T-helper 1 cell treated with Interleukin-12 subunit alpha and Interleukin-12 subunit beta and Interleukin-4 antibody, amounts not matched to agents 30 μg/mL and 1 μg/mL, for 36 hours (primary cell): Measurements from ENCODE around the gene SPECC1L.
"Not testable (repeated sequence)": the region's sequence is repeated elsewhere in the genome, so short reads cannot be mapped to it uniquely, and the experiment has no call there.

Experiments used
- H3K27ac Mint-ChIP-seq: one replicate; pipeline ENCODE4 v1.8.0; 2021; ENCODE audit warnings: mild to moderate bottlenecking, mixed read lengths
- H3K27me3 Mint-ChIP-seq: one replicate; pipeline ENCODE4 v1.8.0; 2021; ENCODE audit warnings: low read depth, mixed read lengths
- H3K36me3 Mint-ChIP-seq: one replicate; pipeline ENCODE4 v1.8.0; 2021; ENCODE audit warnings: low read depth, mixed read lengths
- H3K4me1 Mint-ChIP-seq: one replicate; pipeline ENCODE4 v1.8.0; 2021; ENCODE audit warnings: low read depth, mixed read lengths
- H3K4me3 Mint-ChIP-seq: one replicate; pipeline ENCODE4 v1.8.0; 2021; ENCODE audit warnings: mild to moderate bottlenecking, moderate library complexity, mixed read lengths
- H3K9me3 Mint-ChIP-seq: one replicate; pipeline ENCODE4 v1.8.0; 2021; ENCODE audit warnings: mixed read lengths

The SPECC1L gene, protein sequence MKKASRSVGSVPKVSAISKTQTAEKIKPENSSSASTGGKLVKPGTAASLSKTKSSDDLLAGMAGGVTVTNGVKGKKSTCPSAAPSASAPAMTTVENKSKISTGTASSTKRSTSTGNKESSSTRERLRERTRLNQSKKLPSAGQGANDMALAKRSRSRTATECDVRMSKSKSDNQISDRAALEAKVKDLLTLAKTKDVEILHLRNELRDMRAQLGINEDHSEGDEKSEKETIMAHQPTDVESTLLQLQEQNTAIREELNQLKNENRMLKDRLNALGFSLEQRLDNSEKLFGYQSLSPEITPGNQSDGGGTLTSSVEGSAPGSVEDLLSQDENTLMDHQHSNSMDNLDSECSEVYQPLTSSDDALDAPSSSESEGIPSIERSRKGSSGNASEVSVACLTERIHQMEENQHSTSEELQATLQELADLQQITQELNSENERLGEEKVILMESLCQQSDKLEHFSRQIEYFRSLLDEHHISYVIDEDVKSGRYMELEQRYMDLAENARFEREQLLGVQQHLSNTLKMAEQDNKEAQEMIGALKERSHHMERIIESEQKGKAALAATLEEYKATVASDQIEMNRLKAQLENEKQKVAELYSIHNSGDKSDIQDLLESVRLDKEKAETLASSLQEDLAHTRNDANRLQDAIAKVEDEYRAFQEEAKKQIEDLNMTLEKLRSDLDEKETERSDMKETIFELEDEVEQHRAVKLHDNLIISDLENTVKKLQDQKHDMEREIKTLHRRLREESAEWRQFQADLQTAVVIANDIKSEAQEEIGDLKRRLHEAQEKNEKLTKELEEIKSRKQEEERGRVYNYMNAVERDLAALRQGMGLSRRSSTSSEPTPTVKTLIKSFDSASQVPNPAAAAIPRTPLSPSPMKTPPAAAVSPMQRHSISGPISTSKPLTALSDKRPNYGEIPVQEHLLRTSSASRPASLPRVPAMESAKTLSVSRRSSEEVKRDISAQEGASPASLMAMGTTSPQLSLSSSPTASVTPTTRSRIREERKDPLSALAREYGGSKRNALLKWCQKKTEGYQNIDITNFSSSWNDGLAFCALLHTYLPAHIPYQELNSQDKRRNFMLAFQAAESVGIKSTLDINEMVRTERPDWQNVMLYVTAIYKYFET

DNA sequence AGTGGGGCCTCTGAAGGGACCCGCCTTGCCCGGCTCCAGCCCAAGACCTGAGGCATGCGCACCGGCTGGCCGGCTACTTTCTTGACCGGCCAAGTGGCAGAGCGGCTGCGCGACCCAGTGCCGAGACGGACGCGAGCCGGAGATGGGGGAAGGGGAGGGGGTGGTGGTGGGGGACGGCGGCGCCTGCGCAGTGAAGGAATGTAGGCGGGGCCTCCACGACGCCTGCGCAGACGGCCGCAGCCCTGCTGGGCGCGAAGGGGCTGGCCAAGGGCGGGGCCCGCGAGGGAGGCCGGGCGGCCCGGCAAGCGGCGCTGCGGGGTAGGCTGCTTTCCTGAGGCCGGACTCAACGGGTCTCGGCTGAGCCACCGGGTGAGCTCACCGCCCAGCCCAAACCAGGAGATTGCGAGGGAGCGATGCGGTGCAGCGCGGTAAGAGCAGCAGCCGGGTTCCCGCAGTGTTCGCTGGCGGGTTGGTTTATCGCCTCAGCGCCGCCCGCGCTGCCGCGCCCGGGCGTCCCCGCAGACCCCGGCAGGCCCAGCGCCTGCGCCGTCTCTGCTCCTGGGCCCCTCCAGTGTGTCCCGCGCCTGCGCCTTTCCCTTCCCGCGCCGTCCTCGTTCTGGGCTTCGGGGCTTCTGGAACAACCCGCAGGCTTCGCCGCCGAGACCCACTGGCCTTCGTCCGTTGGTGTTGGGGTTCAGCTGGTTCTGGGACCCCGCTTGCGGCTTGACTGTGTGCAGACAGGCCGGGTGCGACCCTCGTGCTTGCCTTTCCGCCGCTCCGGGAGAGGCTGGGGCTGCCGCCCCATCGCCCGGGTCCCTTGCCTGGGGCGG, at the start of gene SPECC1L:
SPECC1L (plus strand) TSS at position 276 of the 830 bp plus-strand sequence. CDS start 31,401 bp downstream, outside the sequence.
- Mint-ChIP-seq H3K36me3 (peaks cover 8% of the 10 kb centered on the region), H3K9me3 (no peaks in the 10 kb centered on the region), H3K4me3 (peak within 1 kb of the TSS; percentile 85), H3K4me1 (peaks cover 25% of the 10 kb centered on the region), H3K27ac (peak within 1 kb of the TSS; percentile 77), H3K27me3 (no peaks in the 10 kb centered on the region)

DNA sequence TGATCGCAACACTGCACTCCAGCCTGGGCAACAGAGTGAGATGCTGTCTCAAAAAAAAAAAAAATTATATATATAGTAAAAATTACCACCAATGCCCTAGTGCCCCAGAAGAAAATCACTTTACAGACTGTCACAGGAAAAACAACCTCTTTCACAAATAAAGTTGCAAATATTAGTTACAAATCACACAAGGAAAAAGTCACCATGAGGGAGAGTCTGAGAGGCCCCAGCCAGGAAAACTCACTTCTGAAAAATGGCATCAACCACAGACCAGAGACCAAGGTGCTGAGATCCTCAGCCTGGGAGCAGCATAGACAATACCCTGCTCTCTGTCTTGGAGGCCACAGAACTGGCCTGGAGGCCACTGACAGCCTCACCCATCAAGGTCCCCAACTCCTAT, 46.2 kb upstream of the SPECC1L start:
- Mint-ChIP-seq H3K4me3 (no peak overlapping the region), H3K36me3 (peaks cover 2% of the 10 kb centered on the region), H3K9me3 (no peaks in the 10 kb centered on the region), H3K27ac (no peak overlapping the region), H3K4me1 (no peaks in the 10 kb centered on the region), H3K27me3 (no peaks in the 10 kb centered on the region)

GRCh38 chr22:24225044-24225601, 45.5 kb upstream of the SPECC1L start:
- Mint-ChIP-seq H3K4me1 (no peaks in the 10 kb centered on the region), H3K4me3 (no peak overlapping the region), H3K36me3 (peaks cover 2% of the 10 kb centered on the region), H3K9me3 (no peaks in the 10 kb centered on the region), H3K27me3 (no peaks in the 10 kb centered on the region), H3K27ac (no peak overlapping the region)

- no peak overlapping the region for H3K27ac Mint-ChIP-seq
- no peaks in the 10 kb centered on the region for H3K27me3 Mint-ChIP-seq
- H3K4me1 Mint-ChIP-seq, result no peaks in the 10 kb centered on the region
- H3K4me3 Mint-ChIP-seq, result no peak overlapping the region
- H3K9me3 Mint-ChIP-seq, result no peaks in the 10 kb centered on the region
- H3K36me3 Mint-ChIP-seq, result peaks cover 2% of the 10 kb centered on the region
Measured at GRCh38 chr22:24225951-24226350, 44.7 kb upstream of the SPECC1L start.

GRCh38 chr22:24230911-24231656, 39.5 kb upstream of the SPECC1L start:
- Mint-ChIP-seq H3K27me3 (no peaks in the 10 kb centered on the region), H3K27ac (peak overlapping the region; percentile 35), H3K4me3 (no peak overlapping the region), H3K4me1 (peaks cover 3% of the 10 kb centered on the region), H3K9me3 (no peaks in the 10 kb centered on the region), H3K36me3 (peaks cover 2% of the 10 kb centered on the region)

DNA sequence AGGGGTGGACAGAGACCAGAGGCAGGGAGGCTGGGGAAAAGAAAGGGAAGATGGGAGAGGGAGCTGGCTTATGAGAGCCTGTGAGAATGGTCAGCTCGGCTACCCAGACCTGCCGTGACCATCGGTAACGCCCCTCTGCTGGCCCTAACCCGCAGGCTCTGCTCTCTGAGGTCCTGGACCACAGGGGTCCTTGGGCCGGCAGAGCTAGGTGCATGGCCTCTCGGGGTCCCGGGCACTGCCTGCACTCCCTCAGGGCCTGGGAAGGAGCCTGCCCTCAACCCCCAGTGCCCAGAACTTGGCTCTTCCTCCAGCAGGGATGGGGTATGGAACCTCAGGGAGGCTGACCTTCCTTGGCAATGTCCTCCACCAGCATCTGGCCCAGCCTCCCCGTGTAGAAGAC, 38.9 kb upstream of the SPECC1L start:
- no peaks in the 10 kb centered on the region for H3K9me3 Mint-ChIP-seq
- H3K36me3 Mint-ChIP-seq, result peaks cover 2% of the 10 kb centered on the region
- no peaks in the 10 kb centered on the region for H3K27me3 Mint-ChIP-seq
- H3K4me3 Mint-ChIP-seq, result no peak overlapping the region
- H3K4me1 Mint-ChIP-seq, result peaks cover 4% of the 10 kb centered on the region
- no peak overlapping the region for H3K27ac Mint-ChIP-seq

- peaks cover 4% of the 10 kb centered on the region for H3K4me1 Mint-ChIP-seq
- H3K36me3 Mint-ChIP-seq, result peaks cover 2% of the 10 kb centered on the region
- H3K27me3 Mint-ChIP-seq, result no peaks in the 10 kb centered on the region
- H3K9me3 Mint-ChIP-seq, result no peaks in the 10 kb centered on the region
- no peak overlapping the region for H3K4me3 Mint-ChIP-seq
- no peak overlapping the region for H3K27ac Mint-ChIP-seq
Measured at GRCh38 chr22:24232124-24232523, 38.5 kb upstream of the SPECC1L start.

DNA sequence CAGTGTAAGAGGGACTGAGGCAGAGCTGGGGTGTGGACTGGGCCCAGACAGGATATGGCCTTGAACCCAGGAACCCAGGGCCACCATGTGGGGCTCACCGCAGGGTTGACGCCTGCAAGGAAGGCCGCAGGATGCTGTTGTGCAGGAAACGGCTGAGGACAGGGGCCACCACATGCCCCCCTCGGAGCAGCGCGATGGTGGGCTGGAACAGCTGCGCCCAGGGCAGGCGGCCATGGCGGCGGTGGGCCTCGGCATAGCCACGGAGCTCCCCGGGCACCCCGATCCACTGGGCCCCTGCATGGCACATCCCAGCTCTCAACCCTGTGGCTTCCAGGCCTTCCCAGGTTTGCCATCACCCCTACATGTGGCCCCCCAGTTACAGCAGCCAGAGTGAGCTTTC, 37.9 kb upstream of the SPECC1L start:
- H3K27ac Mint-ChIP-seq, result no peak overlapping the region
- H3K36me3 Mint-ChIP-seq, result no peaks in the 10 kb centered on the region
- H3K4me3 Mint-ChIP-seq, result no peak overlapping the region
- peaks cover 4% of the 10 kb centered on the region for H3K4me1 Mint-ChIP-seq
- H3K9me3 Mint-ChIP-seq, result no peaks in the 10 kb centered on the region
- no peaks in the 10 kb centered on the region for H3K27me3 Mint-ChIP-seq

DNA sequence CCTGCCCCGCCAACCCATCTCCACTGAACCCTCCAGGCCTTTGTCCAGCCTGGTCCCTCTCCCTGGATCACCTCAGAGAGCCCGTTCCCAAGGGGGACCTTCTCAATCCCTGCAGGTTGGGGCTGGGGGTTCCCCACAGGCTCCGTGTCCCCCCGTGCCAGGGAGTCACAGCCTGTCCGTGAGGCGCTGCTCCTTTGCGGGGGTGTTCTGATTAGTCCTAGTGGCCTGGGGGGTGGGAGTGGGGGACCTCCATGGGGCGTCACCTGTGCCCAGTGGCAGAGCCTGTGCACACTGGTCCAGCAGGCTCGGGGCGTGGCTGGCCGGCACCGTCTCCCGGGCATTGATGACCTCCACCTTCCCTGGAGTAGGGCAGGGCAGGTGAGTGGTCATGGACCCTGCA, 37.4 kb upstream of the SPECC1L start:
- H3K27ac Mint-ChIP-seq, result no peak overlapping the region
- H3K4me3 Mint-ChIP-seq, result no peak overlapping the region
- peaks cover 4% of the 10 kb centered on the region for H3K4me1 Mint-ChIP-seq
- no peaks in the 10 kb centered on the region for H3K27me3 Mint-ChIP-seq
- H3K9me3 Mint-ChIP-seq, result no peaks in the 10 kb centered on the region
- no peaks in the 10 kb centered on the region for H3K36me3 Mint-ChIP-seq

DNA sequence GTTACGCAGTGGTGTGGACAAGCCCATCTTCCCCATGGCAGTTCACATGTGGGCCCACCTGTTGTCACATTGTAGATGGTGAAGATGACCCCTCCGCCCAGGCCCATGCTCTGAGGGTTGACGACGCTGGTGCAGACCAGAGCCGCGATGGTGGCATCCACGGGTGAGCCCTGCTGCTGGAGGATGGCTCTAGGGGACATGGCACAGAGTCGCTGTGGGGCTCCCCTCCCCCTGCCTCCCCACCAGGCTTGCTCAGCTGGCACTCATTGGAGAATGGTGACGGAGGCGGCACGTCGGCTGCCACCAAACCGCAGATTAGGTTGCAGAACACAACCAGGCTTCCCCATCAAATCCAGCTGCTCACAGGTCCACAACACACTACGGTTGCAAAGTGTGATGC, 36.8 kb upstream of the SPECC1L start:
- Mint-ChIP-seq H3K27me3 (no peaks in the 10 kb centered on the region), H3K4me1 (peaks cover 4% of the 10 kb centered on the region), H3K27ac (no peak overlapping the region), H3K4me3 (no peak overlapping the region), H3K9me3 (no peaks in the 10 kb centered on the region), H3K36me3 (no peaks in the 10 kb centered on the region)

DNA sequence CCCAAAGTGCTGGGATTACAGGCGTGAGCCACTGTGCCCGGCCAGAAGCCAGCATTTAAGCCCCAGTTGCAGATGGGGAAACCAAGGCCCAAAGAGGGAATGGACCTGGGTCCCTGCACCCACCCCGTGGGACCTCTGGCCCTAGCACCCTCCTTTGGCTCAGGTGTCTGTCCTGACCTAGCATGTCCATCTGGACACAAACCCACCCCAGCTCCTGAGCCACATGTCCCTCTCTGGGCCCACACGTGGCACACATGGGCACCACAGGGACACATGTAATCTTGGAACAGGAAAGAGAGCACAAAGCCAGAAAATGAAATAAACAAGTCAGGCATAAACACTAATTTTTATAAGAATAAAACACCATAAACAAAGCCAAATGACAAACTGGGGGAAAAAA, 35.3 kb upstream of the SPECC1L start:
- Mint-ChIP-seq H3K36me3 (no peaks in the 10 kb centered on the region), H3K4me3 (no peak overlapping the region), H3K27me3 (no peaks in the 10 kb centered on the region), H3K27ac (no peak overlapping the region), H3K4me1 (peaks cover 13% of the 10 kb centered on the region), H3K9me3 (no peaks in the 10 kb centered on the region)

DNA sequence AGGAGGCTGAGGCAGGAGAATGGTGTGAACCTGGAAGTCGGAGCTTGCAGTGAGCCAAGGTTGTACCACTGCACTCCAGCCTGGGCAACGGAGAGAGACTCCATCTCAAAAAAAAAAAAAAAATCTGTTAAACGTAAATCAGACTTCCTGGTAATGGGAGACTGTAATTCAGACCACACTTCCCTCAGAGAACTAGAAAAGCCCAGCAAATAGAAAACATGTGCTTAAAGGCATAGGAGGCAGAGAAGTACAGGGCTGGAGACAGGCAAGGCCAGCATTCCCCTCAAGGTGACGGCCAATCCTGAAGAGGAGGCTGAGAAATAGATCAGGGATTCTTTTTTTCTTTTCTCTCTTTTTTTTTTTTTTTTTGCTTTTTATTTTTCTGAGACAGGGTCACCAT, 34.0 kb upstream of the SPECC1L start:
- H3K27me3 Mint-ChIP-seq, result no peaks in the 10 kb centered on the region
- H3K9me3 Mint-ChIP-seq, result no peaks in the 10 kb centered on the region
- H3K4me3 Mint-ChIP-seq, result no peak overlapping the region
- no peak overlapping the region for H3K27ac Mint-ChIP-seq
- H3K36me3 Mint-ChIP-seq, result no peaks in the 10 kb centered on the region
- peaks cover 20% of the 10 kb centered on the region for H3K4me1 Mint-ChIP-seq

GRCh38 chr22:24238101-24238694, 32.4 kb upstream of the SPECC1L start:
- H3K4me1 Mint-ChIP-seq, result peaks cover 34% of the 10 kb centered on the region
- H3K4me3 Mint-ChIP-seq, H3K27me3 Mint-ChIP-seq, H3K36me3 Mint-ChIP-seq, H3K27ac Mint-ChIP-seq, H3K9me3 Mint-ChIP-seq: not testable (repeated sequence)
